Measurements from ENCODE around the gene CNTROB. TPM values are rescaled to one million over a fixed set of nuclear protein-coding genes. Genes with fewer than 3 reads are reported as not detected.

The CNTROB gene
- total RNA-seq, 1 experiment from 2014 or later, result 30.1 TPM

DNA sequence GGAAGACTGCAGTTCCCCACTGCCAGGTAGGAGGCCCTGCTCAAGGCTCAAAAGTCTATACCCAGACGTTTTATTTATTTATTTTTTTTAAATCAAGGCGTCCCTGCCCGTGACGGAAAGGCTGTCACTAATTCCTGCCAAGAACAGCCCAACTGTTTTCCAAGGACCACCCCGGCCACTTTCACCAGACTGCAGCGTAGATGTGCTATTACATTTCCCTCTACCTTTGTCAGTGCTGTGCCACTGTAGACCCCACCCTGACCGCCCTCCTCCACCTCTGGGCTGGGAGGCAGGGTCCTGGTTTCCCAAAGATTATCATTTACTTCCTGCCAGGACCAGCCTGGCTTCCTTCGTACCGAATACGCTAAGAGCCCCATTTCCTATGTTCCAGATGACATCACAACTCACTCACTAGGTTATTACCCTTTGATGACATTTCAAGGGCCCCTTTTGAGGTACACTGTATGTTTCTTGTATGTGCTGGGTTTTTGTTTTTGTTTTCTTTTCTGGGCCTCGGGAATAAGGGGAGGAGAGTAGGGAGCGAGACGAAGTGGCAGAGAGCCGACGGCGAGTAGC is 9.6 kb upstream of the CNTROB start:
- peaks cover 0 to 3% of the 10 kb centered on the region in 2 experiments; a peak in 1 of 5 replicates for H3K9me3 Mint-ChIP-seq
- H3K27ac Mint-ChIP-seq, result no peak overlapping the region
- peak overlapping the region; percentile 50 to 65 for H3K4me3 Mint-ChIP-seq
- H2AK5ac ChIP-seq (ENCODE audit: insufficient read length, low read length), result no peak overlapping the region
- no peaks in the 10 kb centered on the region for H3K23me2 ChIP-seq (ENCODE audit: insufficient read length, low read depth, low read length, poor library complexity, severe bottlenecking)
- H3K27me3 ChIP-seq (ENCODE audit: insufficient read depth, low read length), result peaks cover 23% of the 10 kb centered on the region; the same call in 1 of the 2 replicates
- H3K4ac ChIP-seq (ENCODE audit: low read depth, low read length), result no peak overlapping the region
- H3K18ac ChIP-seq (ENCODE audit: insufficient read length, low read depth, low read length), result no peak overlapping the region
- no peak overlapping the region for H4K8ac ChIP-seq (replicated peaks; ENCODE audit: insufficient read length, low read depth, low read length)
- no CpG with 5 or more reads among the region's 16 CpGs for WGBS (ENCODE audit: extremely low coverage, insufficient read length, low lambda C conversion rate)
- no peak overlapping the region for H2BK5ac ChIP-seq (ENCODE audit: insufficient read length, low read length)
- H3K27ac ChIP-seq (ENCODE audit: insufficient read length, low read depth, low read length), result no peak overlapping the region
- H3K56ac ChIP-seq (ENCODE audit: insufficient read length, low read depth, low read length), result no peak overlapping the region
- H3K79me2 ChIP-seq (ENCODE audit: insufficient read depth, low read length), result no peaks in the 10 kb centered on the region
- H2BK20ac ChIP-seq (ENCODE audit: low read depth, low read length, poor library complexity, severe bottlenecking), result no peak overlapping the region
- no peak for DNase-seq
- no peak overlapping the region for H3T11ph ChIP-seq (ENCODE audit: low read length)
- H3K4me1 ChIP-seq (ENCODE audit: insufficient read depth, low read length), result peaks cover 4% of the 10 kb centered on the region; the same call in 1 of the 2 replicates
- TF ChIP-seq, protein P1, sequence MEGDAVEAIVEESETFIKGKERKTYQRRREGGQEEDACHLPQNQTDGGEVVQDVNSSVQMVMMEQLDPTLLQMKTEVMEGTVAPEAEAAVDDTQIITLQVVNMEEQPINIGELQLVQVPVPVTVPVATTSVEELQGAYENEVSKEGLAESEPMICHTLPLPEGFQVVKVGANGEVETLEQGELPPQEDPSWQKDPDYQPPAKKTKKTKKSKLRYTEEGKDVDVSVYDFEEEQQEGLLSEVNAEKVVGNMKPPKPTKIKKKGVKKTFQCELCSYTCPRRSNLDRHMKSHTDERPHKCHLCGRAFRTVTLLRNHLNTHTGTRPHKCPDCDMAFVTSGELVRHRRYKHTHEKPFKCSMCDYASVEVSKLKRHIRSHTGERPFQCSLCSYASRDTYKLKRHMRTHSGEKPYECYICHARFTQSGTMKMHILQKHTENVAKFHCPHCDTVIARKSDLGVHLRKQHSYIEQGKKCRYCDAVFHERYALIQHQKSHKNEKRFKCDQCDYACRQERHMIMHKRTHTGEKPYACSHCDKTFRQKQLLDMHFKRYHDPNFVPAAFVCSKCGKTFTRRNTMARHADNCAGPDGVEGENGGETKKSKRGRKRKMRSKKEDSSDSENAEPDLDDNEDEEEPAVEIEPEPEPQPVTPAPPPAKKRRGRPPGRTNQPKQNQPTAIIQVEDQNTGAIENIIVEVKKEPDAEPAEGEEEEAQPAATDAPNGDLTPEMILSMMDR (conservative IDR thresholded peaks at IDR 0.05), result peak; percentile 16; the same call in 1 of the 3 replicates
- H2BK120ac ChIP-seq (ENCODE audit: low read depth, low read length, poor library complexity, severe bottlenecking), result no peak overlapping the region
- no peak overlapping the region for H4K91ac ChIP-seq (ENCODE audit: insufficient read length, low read depth, low read length)
- H3K9ac ChIP-seq (ENCODE audit: extremely low read depth, insufficient read length, low read length), result no peak overlapping the region
- H3K4me2 ChIP-seq (ENCODE audit: insufficient read depth, insufficient read length, low read length), result peak overlapping the region; percentile 7
- H3K79me1 ChIP-seq (ENCODE audit: insufficient read depth, low read depth, low read length, poor library complexity, severe bottlenecking), result no peaks in the 10 kb centered on the region
- H4K5ac ChIP-seq (ENCODE audit: insufficient read length, low read depth, low read length), result no peak overlapping the region
- H2BK12ac ChIP-seq (ENCODE audit: insufficient read length, low read depth, low read length), result no peak overlapping the region
- peaks cover 8 to 12% of the 10 kb centered on the region in 2 experiments for H3K4me1 Mint-ChIP-seq
- no peaks in the 10 kb centered on the region for H3K9me3 ChIP-seq (ENCODE audit: control insufficient read depth, low read depth, low read length)
- no peak overlapping the region for H3K14ac ChIP-seq (ENCODE audit: insufficient read depth, low read length)
- no peaks in the 10 kb centered on the region for H4K20me1 ChIP-seq (ENCODE audit: control insufficient read depth, insufficient read depth, insufficient read length)
- peaks cover 93% of the 10 kb centered on the region for H3K27me3 Mint-ChIP-seq (ENCODE audit: low read depth)
- H3K23ac ChIP-seq (ENCODE audit: insufficient read length, low read depth, low read length), result no peak overlapping the region
- H2AFZ ChIP-seq (ENCODE audit: low read length), result no peak overlapping the region
- no peaks in the 10 kb centered on the region; a peak in 2 of 7 replicates for H3K36me3 Mint-ChIP-seq (ENCODE audit: insufficient read depth in 1 of 3, low read depth in 3 of 3)
- no peak overlapping the region for H2BK15ac ChIP-seq (ENCODE audit: low read depth, low read length)

Data from H9 (cell line).